PC-3 (cell line): Measurements from ENCODE around the gene JMJD7. TPM values are rescaled to one million over a fixed set of nuclear protein-coding genes. Genes with fewer than 3 reads are reported as not detected.

ENCODE experiments used
- ATAC-seq: fragments of 200-7000 bp; cut with Tn5 transposase; 2 replicates; pipeline ENCODE4 v1.9.1; 2020; ENCODE audit warnings: mild to moderate bottlenecking, moderate library complexity
- BruUV-seq: library from RNA; stranded (reverse); fragments of 400-500 nt; replicated peaks from 2 replicates; lab custom pipeline; 2021; lab: Mats Ljungman, UMichigan
- CTCF ChIA-PET: fragments of 300-600 bp; sonication (Branson Sonifier 250); formaldehyde crosslinking; loops from one replicate; lab custom pipeline; 2022; ENCODE audit warnings: antibody characterized with exemption; lab: Charles Lee
- POLR2A ChIA-PET: fragments of 300-600 bp; sonication (Branson Sonifier 250); formaldehyde crosslinking; loops from one replicate; lab custom pipeline; 2022; ENCODE audit warnings: antibody characterized with exemption; ENCODE audit not compliant: unreplicated experiment; lab: Charles Lee
- DNase-seq: peaks from one replicate; pipeline ENCODE4 v3.0.0-alpha.2; 2015
- H2AFZ ChIP-seq: fragments of 300-600 bp; sonication (generic); 2 replicates; pipeline ENCODE4 v1.6.0; 2016; ENCODE audit warnings: antibody characterized with exemption, low read length
- H3F3A ChIP-seq: fragments of 300-600 bp; sonication (generic); one replicate; pipeline ENCODE4 v1.6.0; 2017; ENCODE audit warnings: antibody characterized with exemption, low read length, control low read depth, mild to moderate bottlenecking; ENCODE audit not compliant: unreplicated experiment
- H3K27ac ChIP-seq: fragments of 300-600 bp; sonication (generic); 2 replicates; pipeline ENCODE4 v1.5.1; 2016; ENCODE audit warnings: mild to moderate bottlenecking, low read length
- H3K27me3 ChIP-seq: fragments of 300-600 bp; sonication (generic); 2 replicates; pipeline ENCODE4 v1.6.1; 2016; ENCODE audit warnings: low read length, mixed read lengths
- H3K36me3 ChIP-seq: fragments of 300-600 bp; sonication (generic); 2 replicates; pipeline ENCODE4 v1.6.1; 2016; ENCODE audit warnings: low read depth, mixed run types, low read length, mixed read lengths
- H3K4me1 ChIP-seq: fragments of 300-600 bp; sonication (generic); 2 replicates; pipeline ENCODE4 v1.5.1; 2016; ENCODE audit warnings: low read length; ENCODE audit not compliant: insufficient read depth
- H3K4me2 ChIP-seq: fragments of 300-600 bp; sonication (generic); 2 replicates; pipeline ENCODE4 v1.6.0; 2016; ENCODE audit warnings: low read length
- H3K4me3 ChIP-seq: fragments of 300-600 bp; sonication (generic); 2 replicates; pipeline ENCODE4 v1.5.1; 2016; ENCODE audit warnings: mild to moderate bottlenecking, low read length, mixed read lengths
- H3K79me2 ChIP-seq: fragments of 300-600 bp; sonication (generic); 2 replicates; pipeline ENCODE4 v1.6.1; 2017; ENCODE audit warnings: low read length, mixed read lengths
- H3K9ac ChIP-seq: fragments of 300-600 bp; sonication (generic); 2 replicates; pipeline ENCODE4 v1.6.0; 2016; ENCODE audit warnings: mild to moderate bottlenecking, low read length
- H3K9me2 ChIP-seq: fragments of 300-600 bp; sonication (generic); replicated peaks from 2 replicates; pipeline ENCODE4 v1.6.1; 2016; ENCODE audit warnings: mixed run types, low read length, mixed read lengths
- H3K9me3 ChIP-seq: fragments of 300-600 bp; sonication (generic); 2 replicates; pipeline ENCODE4 v1.6.1; 2016; ENCODE audit warnings: low read length, mixed read lengths
- H4K20me1 ChIP-seq: fragments of 300-600 bp; sonication (generic); 2 replicates; pipeline ENCODE4 v1.6.1; 2016; ENCODE audit warnings: low read length, mixed read lengths
- EZH2 ChIP-seq: fragments of 300-600 bp; sonication (generic); IDR thresholded peaks from one replicate; pipeline ENCODE4 v1.6.1; 2017; ENCODE audit warnings: antibody characterized with exemption, mild to moderate bottlenecking, low read length; ENCODE audit not compliant: unreplicated experiment
- EZH2phosphoT487 ChIP-seq: fragments of 300-600 bp; sonication (generic); IDR thresholded peaks from 2 replicates; pipeline ENCODE4 v1.6.1; 2018; ENCODE audit warnings: mild to moderate bottlenecking, antibody characterized with exemption, low read length, borderline replicate concordance
- intact Hi-C: fragments of 100-400 bp; cut with micrococcal nuclease; formaldehyde crosslinking; loops from 2 replicates; pipeline ENCODE4 v1.9.0; 2023
- total RNA-seq: library from RNA; depleted of rRNA; stranded (reverse); fragments of >200 nt; gene quantifications from 2 replicates; pipeline ENCODE4 v1.2.3, GENCODE V29; 2014
- TF ChIP-seq, protein P1 (sequence below): fragments of 300-600 bp; sonication (generic); conservative IDR thresholded peaks from 2 replicates; pipeline ENCODE4 v1.5.1; 2017; ENCODE audit warnings: antibody characterized with exemption, low read depth, mild to moderate bottlenecking, low read length

JMJD7 gene
- total RNA-seq, 1 experiment from 2014 or later, result 13.7 TPM

DNA sequence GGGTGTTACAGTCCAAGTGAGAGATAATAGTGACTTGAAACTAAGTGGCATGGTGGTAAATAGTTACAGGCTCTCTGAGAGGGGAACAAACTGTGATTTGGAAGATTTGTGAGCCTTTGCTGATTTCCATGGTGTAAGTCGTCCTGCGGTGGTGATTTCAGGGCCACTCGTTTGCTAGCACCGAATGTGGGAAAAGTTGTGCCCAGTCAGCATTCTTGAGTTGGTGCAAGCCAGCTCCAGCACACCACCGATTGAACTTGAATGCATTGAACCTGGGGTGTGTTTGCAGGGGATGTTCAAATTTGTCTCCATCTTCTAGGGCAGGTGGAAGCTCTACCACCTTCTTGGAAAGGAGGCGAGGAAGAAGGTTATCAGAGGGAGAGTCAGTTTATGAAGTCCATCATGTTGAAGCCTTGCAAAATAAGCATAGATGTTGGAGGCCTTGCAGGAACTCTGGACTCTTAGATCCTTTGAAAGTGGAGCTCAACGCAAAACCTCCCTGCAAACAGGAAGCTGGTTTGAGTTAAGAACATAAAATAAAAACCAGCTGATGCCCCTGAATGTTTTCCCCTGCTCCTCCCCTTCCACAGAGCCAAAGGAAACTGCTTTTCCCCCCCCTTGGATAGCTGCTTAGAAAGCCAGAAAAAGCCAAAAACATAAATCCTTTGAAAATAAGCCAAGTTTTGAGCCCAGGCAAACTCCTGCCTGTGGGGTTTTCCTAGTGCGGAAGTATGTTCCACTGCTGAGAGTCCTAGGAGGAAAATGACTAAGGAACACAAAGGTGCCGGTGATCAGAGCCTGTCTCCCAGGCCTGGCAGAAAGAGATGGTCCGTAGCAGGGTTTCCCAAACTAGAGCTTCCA, 31.7 kb upstream of the JMJD7 start:
- no peaks in the 10 kb centered on the region for H3K9me2 ChIP-seq
- peaks cover 58% of the 10 kb centered on the region for H3K4me1 ChIP-seq
- peaks cover 65% of the 10 kb centered on the region for H3K79me2 ChIP-seq
- peak overlapping the region; percentile 2; the same call in 1 of the 2 replicates for H2AFZ ChIP-seq
- H3K4me3 ChIP-seq, result no peak overlapping the region
- no TSS peak for BruUV-seq
- intact Hi-C loops, result no loop called here
- ChIA-PET CTCF (interaction anchor here (1.2 kb wide), 1 partner anchor 22 kb away, joined by 3 read pairs; the partner anchor contains the start of gene MAPKBP1), POLR2A (no interaction called here)
- H3K27ac ChIP-seq, result peak overlapping the region; percentile 60
- H3K9me3 ChIP-seq, result no peaks in the 10 kb centered on the region
- H3K36me3 ChIP-seq, result peaks cover 10% of the 10 kb centered on the region
- H3K9ac ChIP-seq, result peak overlapping the region; percentile 10
- H3K27me3 ChIP-seq, result no peaks in the 10 kb centered on the region
- TF ChIP-seq, protein P1, sequence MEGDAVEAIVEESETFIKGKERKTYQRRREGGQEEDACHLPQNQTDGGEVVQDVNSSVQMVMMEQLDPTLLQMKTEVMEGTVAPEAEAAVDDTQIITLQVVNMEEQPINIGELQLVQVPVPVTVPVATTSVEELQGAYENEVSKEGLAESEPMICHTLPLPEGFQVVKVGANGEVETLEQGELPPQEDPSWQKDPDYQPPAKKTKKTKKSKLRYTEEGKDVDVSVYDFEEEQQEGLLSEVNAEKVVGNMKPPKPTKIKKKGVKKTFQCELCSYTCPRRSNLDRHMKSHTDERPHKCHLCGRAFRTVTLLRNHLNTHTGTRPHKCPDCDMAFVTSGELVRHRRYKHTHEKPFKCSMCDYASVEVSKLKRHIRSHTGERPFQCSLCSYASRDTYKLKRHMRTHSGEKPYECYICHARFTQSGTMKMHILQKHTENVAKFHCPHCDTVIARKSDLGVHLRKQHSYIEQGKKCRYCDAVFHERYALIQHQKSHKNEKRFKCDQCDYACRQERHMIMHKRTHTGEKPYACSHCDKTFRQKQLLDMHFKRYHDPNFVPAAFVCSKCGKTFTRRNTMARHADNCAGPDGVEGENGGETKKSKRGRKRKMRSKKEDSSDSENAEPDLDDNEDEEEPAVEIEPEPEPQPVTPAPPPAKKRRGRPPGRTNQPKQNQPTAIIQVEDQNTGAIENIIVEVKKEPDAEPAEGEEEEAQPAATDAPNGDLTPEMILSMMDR, result no peak
- no peak for TF ChIP-seq EZH2phosphoT487
- no peak for TF ChIP-seq EZH2
- ATAC-seq (peak; percentile 68), DNase-seq (peak; percentile 53)
- H4K20me1 ChIP-seq, result no peaks in the 10 kb centered on the region
- H3K4me2 ChIP-seq, result peak overlapping the region; percentile 30
- H3F3A ChIP-seq, result peaks cover 7% of the 10 kb centered on the region

DNA sequence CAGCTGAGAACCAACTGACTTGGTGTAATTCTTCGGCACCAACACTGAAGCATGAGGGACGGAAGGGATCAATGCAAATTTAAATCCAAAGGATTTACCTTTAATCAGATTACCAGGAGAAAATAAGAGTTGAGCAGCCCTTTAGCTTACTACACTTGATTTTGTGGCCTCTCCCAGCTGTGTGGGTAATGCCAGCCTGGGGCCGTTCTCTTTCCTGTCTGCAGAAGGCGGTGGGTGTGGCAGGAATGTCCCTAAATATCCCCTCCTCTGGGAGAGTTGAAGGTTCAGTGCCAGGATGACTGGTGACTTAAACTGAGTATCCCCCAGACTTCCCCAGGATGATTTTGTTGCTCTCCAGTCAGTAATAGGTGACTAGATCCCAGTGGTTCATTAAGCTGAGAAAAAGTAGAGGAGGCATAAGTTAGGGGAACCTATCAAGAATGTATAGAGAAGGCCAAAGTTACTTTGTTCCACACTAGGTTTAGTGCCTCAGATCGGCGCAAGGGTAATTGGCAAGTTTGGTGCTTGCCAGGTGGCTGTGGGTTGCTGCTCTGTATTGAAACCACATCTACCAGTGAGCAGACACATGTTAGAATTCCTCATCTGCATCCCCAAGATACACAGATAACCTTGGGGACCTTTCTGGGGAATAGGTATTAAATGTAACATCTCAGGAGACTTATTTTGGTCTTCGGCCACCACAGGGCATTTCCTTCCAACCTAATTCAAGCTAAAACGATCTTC, 30.5 kb upstream of the JMJD7 start:
- no peak for TF ChIP-seq EZH2phosphoT487
- TF ChIP-seq EZH2, result no peak
- CTCF ChIA-PET, result interaction anchor here (1.2 kb wide), 1 partner anchor 23 kb away, joined by 3 read pairs; the partner anchor contains the start of gene MAPKBP1
- Histone ChIP-seq H3K9me3 (no peaks in the 10 kb centered on the region), H3K27me3 (no peaks in the 10 kb centered on the region), H4K20me1 (no peaks in the 10 kb centered on the region), H3K79me2 (peaks cover 53% of the 10 kb centered on the region), H3K4me1 (peaks cover 58% of the 10 kb centered on the region), H3K36me3 (peaks cover 10% of the 10 kb centered on the region), H3F3A (peaks cover 14% of the 10 kb centered on the region), H3K4me2 (peak overlapping the region; percentile 30), H3K9me2 (no peaks in the 10 kb centered on the region), H3K9ac (peak overlapping the region; percentile 10), H3K27ac (peak overlapping the region; percentile 60), H2AFZ (no peak overlapping the region; the same call in 1 of the 2 replicates), H3K4me3 (no peak overlapping the region)
- intact Hi-C loops, result no loop called here
- BruUV-seq, result no TSS peak
- POLR2A ChIA-PET, result interaction anchor here (0.5 kb wide), 1 partner anchor 548 kb away, joined by 45 read pairs; no protein-coding TSS in a partner anchor
- peak; percentile 52 for DNase-seq
- ATAC-seq, result 0 out of 2 replicates have a peak, but pooled peaks have one; percentile 12
